ENCODE results near the gene PLSCR4. TPM values are rescaled to one million over a fixed set of nuclear protein-coding genes. Genes with fewer than 3 reads are reported as not detected.

The PLSCR4 gene
- total RNA-seq, 2 experiments from 2014 or later = not detected

DNA sequence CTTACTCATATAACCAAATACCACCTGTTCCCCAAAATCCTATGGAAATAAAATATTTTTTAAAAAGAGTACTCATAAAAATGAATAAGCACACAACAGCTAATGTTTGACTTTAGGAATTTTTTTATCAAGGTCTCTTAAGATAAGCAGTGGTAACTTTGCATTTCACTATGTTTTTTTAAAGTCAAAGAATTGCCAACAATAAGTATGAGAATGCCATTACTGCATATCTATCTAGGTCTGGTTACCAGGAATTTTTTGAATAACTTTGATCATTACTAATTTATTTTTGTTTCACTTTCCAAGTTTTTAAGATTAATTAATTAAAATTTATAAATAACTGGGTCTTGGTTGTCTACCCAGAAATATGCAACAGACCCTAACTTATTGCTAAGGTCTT lies 41.5 kb downstream of the PLSCR4 start:
- TF ChIP-seq, protein P1, sequence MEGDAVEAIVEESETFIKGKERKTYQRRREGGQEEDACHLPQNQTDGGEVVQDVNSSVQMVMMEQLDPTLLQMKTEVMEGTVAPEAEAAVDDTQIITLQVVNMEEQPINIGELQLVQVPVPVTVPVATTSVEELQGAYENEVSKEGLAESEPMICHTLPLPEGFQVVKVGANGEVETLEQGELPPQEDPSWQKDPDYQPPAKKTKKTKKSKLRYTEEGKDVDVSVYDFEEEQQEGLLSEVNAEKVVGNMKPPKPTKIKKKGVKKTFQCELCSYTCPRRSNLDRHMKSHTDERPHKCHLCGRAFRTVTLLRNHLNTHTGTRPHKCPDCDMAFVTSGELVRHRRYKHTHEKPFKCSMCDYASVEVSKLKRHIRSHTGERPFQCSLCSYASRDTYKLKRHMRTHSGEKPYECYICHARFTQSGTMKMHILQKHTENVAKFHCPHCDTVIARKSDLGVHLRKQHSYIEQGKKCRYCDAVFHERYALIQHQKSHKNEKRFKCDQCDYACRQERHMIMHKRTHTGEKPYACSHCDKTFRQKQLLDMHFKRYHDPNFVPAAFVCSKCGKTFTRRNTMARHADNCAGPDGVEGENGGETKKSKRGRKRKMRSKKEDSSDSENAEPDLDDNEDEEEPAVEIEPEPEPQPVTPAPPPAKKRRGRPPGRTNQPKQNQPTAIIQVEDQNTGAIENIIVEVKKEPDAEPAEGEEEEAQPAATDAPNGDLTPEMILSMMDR (IDR thresholded peaks at IDR 0.05) = no peak
- DNase-seq = no peak
- Mint-ChIP-seq H3K4me1 (ENCODE audit: low read depth) (no peaks in the 10 kb centered on the region), H3K4me3 (no peak overlapping the region), H3K27ac (no peak overlapping the region), H3K36me3 (ENCODE audit: low read depth) (no peaks in the 10 kb centered on the region), H3K27me3 (peaks cover 5% of the 10 kb centered on the region), H3K9me3 (no peaks in the 10 kb centered on the region)
- Histone ChIP-seq H3K9me3 (ENCODE audit: control insufficient read depth in 1 of 2, insufficient read depth in 1 of 2, low read length in 2 of 2) (no peaks in the 10 kb centered on the region), H3K27ac (ENCODE audit: low read depth in 1 of 2, low read length in 2 of 2) (no peak overlapping the region), H3K36me3 (ENCODE audit: insufficient read depth, low read length) (no peaks in the 10 kb centered on the region), H3K27me3 (ENCODE audit: control insufficient read depth in 1 of 2, insufficient read depth in 2 of 2, low read length in 2 of 2) (no peaks in the 10 kb centered on the region), H3K4me1 (ENCODE audit: insufficient read depth, low read length) (no peaks in the 10 kb centered on the region), H3K4me3 (ENCODE audit: low read length) (no peak overlapping the region)
- no peak for ATAC-seq (ENCODE audit: poor library complexity)
- intact Hi-C loops (cut with DNase I, micrococcal nuclease) = no loop called here
- CTCF ChIA-PET = no interaction called here
- POLR2A ChIA-PET = no interaction called here

DNA sequence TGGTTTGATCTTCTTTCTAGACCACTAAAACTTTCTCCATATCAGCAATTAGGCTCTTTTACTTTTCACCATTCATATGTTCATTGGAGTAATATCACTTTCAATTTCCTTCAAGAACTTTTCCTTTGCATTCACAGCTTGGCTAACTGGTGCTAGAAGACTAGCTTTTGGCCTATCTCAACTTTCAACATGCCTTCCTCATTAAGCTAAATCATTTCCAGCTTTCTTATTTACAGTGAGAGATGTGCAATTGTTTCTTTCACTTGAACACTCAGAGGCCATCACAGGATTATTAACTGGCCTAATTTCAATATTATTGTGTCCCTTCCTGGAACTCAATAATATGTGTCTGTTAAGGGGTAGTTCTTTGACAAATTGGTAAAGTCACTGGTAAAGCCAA lies 47.1 kb downstream of the PLSCR4 start:
- Histone ChIP-seq H3K9me3 (ENCODE audit: control insufficient read depth in 1 of 2, insufficient read depth in 1 of 2, low read length in 2 of 2) (no peaks in the 10 kb centered on the region), H3K36me3 (ENCODE audit: insufficient read depth, low read length) (no peaks in the 10 kb centered on the region), H3K4me3 (ENCODE audit: low read length) (no peak overlapping the region), H3K27me3 (ENCODE audit: control insufficient read depth in 1 of 2, insufficient read depth in 2 of 2, low read length in 2 of 2) (no peaks in the 10 kb centered on the region), H3K4me1 (ENCODE audit: insufficient read depth, low read length) (no peaks in the 10 kb centered on the region), H3K27ac (ENCODE audit: low read depth in 1 of 2, low read length in 2 of 2) (no peak overlapping the region)
- ChIA-PET POLR2A (no interaction called here), CTCF (no interaction called here)
- DNase-seq (no peak), ATAC-seq (ENCODE audit: poor library complexity) (no peak)
- H3K4me1 Mint-ChIP-seq (ENCODE audit: low read depth) = no peaks in the 10 kb centered on the region
- TF ChIP-seq, protein P1 (IDR thresholded peaks at IDR 0.05) = no peak
- no peaks in the 10 kb centered on the region for H3K36me3 Mint-ChIP-seq (ENCODE audit: low read depth)
- H3K27ac Mint-ChIP-seq = no peak overlapping the region
- H3K4me3 Mint-ChIP-seq = no peak overlapping the region
- intact Hi-C loops (cut with DNase I, micrococcal nuclease) = no loop called here
- H3K27me3 Mint-ChIP-seq = peaks cover 5% of the 10 kb centered on the region
- no peaks in the 10 kb centered on the region for H3K9me3 Mint-ChIP-seq

DNA sequence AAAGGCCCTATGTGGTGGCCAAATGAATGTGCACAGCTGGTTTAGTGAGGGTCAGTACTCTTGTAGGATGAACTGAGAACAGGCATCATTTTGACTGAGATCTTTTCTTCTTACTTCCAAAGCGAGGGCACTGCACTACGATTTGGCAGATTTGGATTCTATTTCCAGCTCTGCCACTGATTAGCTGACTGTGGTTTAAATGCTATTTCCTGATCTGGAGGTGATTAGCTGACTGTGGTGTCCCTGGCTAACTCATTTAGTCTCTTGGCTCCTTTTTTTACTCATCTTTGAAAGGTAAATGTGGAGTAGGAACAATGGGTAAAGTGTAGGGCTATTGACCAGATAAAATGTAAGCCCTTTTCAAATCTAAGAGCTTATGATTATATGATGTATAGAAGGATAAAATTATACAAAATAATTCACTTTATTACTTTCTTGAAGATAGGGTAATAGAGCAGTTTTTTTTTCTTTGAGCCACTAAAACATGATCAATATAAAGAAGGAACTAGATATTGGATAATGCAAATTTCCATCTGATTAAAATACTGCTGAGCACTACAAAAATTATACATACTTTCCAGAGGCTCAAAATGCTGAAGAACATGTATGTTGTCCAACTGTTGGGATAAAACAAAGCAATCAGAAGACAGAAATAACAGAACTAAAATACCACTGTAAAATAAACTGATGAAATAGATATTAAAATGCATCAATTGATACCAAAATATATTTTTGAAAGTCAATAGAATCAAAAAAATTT lies 50.3 kb downstream of the PLSCR4 start:
- Mint-ChIP-seq H3K27me3 (peaks cover 4% of the 10 kb centered on the region), H3K36me3 (ENCODE audit: low read depth) (no peaks in the 10 kb centered on the region), H3K9me3 (no peaks in the 10 kb centered on the region), H3K4me3 (no peak overlapping the region), H3K27ac (no peak overlapping the region), H3K4me1 (ENCODE audit: low read depth) (no peaks in the 10 kb centered on the region)
- H3K4me3 ChIP-seq (ENCODE audit: low read length) = no peak overlapping the region
- no peak overlapping the region for H3K27ac ChIP-seq (ENCODE audit: low read depth in 1 of 2, low read length in 2 of 2)
- intact Hi-C loops (cut with DNase I, micrococcal nuclease) = no loop called here
- no peaks in the 10 kb centered on the region for H3K36me3 ChIP-seq (ENCODE audit: insufficient read depth, low read length)
- no peak for DNase-seq
- TF ChIP-seq, protein P1 (IDR thresholded peaks at IDR 0.05) = no peak
- no peak for ATAC-seq (ENCODE audit: poor library complexity)
- no peaks in the 10 kb centered on the region for H3K9me3 ChIP-seq (ENCODE audit: control insufficient read depth in 1 of 2, insufficient read depth in 1 of 2, low read length in 2 of 2)
- ChIA-PET CTCF (no interaction called here), POLR2A (no interaction called here)
- no peaks in the 10 kb centered on the region for H3K4me1 ChIP-seq (ENCODE audit: insufficient read depth, low read length)
- H3K27me3 ChIP-seq (ENCODE audit: control insufficient read depth in 1 of 2, insufficient read depth in 2 of 2, low read length in 2 of 2) = no peaks in the 10 kb centered on the region

Measured in CD4-positive, alpha-beta T cell (primary cell).